SK-N-MC (cell line): Measurements from ENCODE around the gene MAP2K7.

Experiments used
- DNase-seq: peaks from one replicate; pipeline ENCODE4 v3.0.0-alpha.2; 2011; ENCODE audit warnings: low read depth, low spot score
- H3K27ac ChIP-seq: fragments of 200-600 bp; sonication (generic); 2 replicates; pipeline ENCODE4 v1.5.1; 2016; ENCODE audit warnings: mixed run types
- H3K36me3 ChIP-seq: fragments of 200-600 bp; sonication (generic); 2 replicates; pipeline ENCODE4 v1.6.1; 2017; ENCODE audit warnings: antibody characterized with exemption, low read length, mixed read lengths; ENCODE audit not compliant: insufficient read depth
- H3K4me3 ChIP-seq: fragments of 200-600 bp; sonication (generic); 2 replicates; pipeline ENCODE4 v1.5.1; 2016
- H3K9ac ChIP-seq: fragments of 200-600 bp; sonication (generic); 2 replicates; pipeline ENCODE4 v1.8.0; 2017; ENCODE audit warnings: mixed run types, mixed read lengths; ENCODE audit not compliant: insufficient read length
- H3K9me3 ChIP-seq: fragments of 200-600 bp; sonication (generic); 2 replicates; pipeline ENCODE4 v1.6.1; 2017; ENCODE audit warnings: low read depth, mild to moderate bottlenecking, antibody characterized with exemption, low read length, moderate library complexity, mixed read lengths
- EZH2 ChIP-seq: fragments of 200-600 bp; sonication (generic); IDR thresholded peaks from one replicate; pipeline ENCODE4 v1.6.1; 2017; ENCODE audit warnings: antibody characterized with exemption
- FOXP2 ChIP-seq: optimal IDR thresholded peaks from 2 replicates; pipeline ENCODE3; 2011; ENCODE audit warnings: mild to moderate bottlenecking, moderate library complexity; ENCODE audit not compliant: insufficient read depth; ENCODE audit errors: extremely low read length, control extremely low read depth
- POLR2AphosphoS5 ChIP-seq: IDR thresholded peaks from 2 replicates; pipeline ENCODE4 v1.6.1; 2012; ENCODE audit warnings: mild to moderate bottlenecking, low read depth, low read length, borderline replicate concordance

MAP2K7 gene

GRCh38 chr19:7908742-7909461 is 5.2 kb downstream of the MAP2K7 start:
- no peak for DNase-seq
- Histone ChIP-seq H3K9ac (no peak overlapping the region), H3K9me3 (no peaks in the 10 kb centered on the region), H3K4me3 (no peak overlapping the region), H3K36me3 (peaks cover 31% of the 10 kb centered on the region; the same call in 1 of the 2 replicates), H3K27ac (no peak overlapping the region)
- no peak for TF ChIP-seq FOXP2
- no peak for TF ChIP-seq POLR2AphosphoS5
- no peak for TF ChIP-seq EZH2

- no peak overlapping the region for H3K4me3 ChIP-seq
- no peak overlapping the region for H3K27ac ChIP-seq
- peaks cover 31% of the 10 kb centered on the region; the same call in 1 of the 2 replicates for H3K36me3 ChIP-seq
- no peak for DNase-seq
- no peaks in the 10 kb centered on the region for H3K9me3 ChIP-seq
- TF ChIP-seq EZH2 (no peak), POLR2AphosphoS5 (no peak), FOXP2 (no peak)
- no peak overlapping the region for H3K9ac ChIP-seq
Measured at GRCh38 chr19:7909471-7910067, 5.9 kb downstream of the MAP2K7 start.

- DNase-seq: no peak
- TF ChIP-seq POLR2AphosphoS5 (no peak), FOXP2 (no peak), EZH2 (no peak)
- Histone ChIP-seq H3K27ac (no peak overlapping the region), H3K9me3 (no peaks in the 10 kb centered on the region), H3K4me3 (no peak overlapping the region), H3K9ac (no peak overlapping the region), H3K36me3 (peaks cover 31% of the 10 kb centered on the region; the same call in 1 of the 2 replicates)
Measured at GRCh38 chr19:7910321-7911161, 6.9 kb downstream of the MAP2K7 start.

- H3K27ac ChIP-seq: no peak overlapping the region
- no peak for DNase-seq
Measured at GRCh38 chr19:7911508-7912143, 7.9 kb downstream of the MAP2K7 start.

GRCh38 chr19:7912144-7912696 is 8.5 kb downstream of the MAP2K7 start:
- Histone ChIP-seq H3K9ac (no peak overlapping the region), H3K9me3 (no peaks in the 10 kb centered on the region), H3K27ac (no peak overlapping the region), H3K36me3 (peaks cover 22% of the 10 kb centered on the region; the same call in 1 of the 2 replicates), H3K4me3 (no peak overlapping the region)
- no peak for DNase-seq
- TF ChIP-seq FOXP2: no peak

More at GRCh38 chr19:7911508-7912143, 7.9 kb downstream of the MAP2K7 start:
- no peak overlapping the region for H3K4me3 ChIP-seq
- H3K9me3 ChIP-seq: no peaks in the 10 kb centered on the region
- TF ChIP-seq FOXP2: no peak
- TF ChIP-seq POLR2AphosphoS5: no peak
- no peak for TF ChIP-seq EZH2
- H3K9ac ChIP-seq: no peak overlapping the region
- H3K36me3 ChIP-seq: peaks cover 22% of the 10 kb centered on the region; the same call in 1 of the 2 replicates

GRCh38 chr19:7912697-7913564 is 9.3 kb downstream of the MAP2K7 start:
- Histone ChIP-seq H3K36me3 (peaks cover 22% of the 10 kb centered on the region; the same call in 1 of the 2 replicates), H3K9me3 (no peaks in the 10 kb centered on the region), H3K9ac (no peak overlapping the region), H3K4me3 (no peak overlapping the region), H3K27ac (no peak overlapping the region)
- no peak for TF ChIP-seq FOXP2
- TF ChIP-seq EZH2: no peak
- TF ChIP-seq POLR2AphosphoS5: no peak
- no peak for DNase-seq

- H3K36me3 ChIP-seq: peaks cover 22% of the 10 kb centered on the region; the same call in 1 of the 2 replicates
- H3K9ac ChIP-seq: no peak overlapping the region
- H3K9me3 ChIP-seq: no peaks in the 10 kb centered on the region
- H3K27ac ChIP-seq: no peak overlapping the region
- no peak overlapping the region for H3K4me3 ChIP-seq
- TF ChIP-seq EZH2: no peak
- no peak for TF ChIP-seq FOXP2
- no peak for TF ChIP-seq POLR2AphosphoS5
- no peak for DNase-seq
Measured at GRCh38 chr19:7913652-7914051, 10.0 kb downstream of the MAP2K7 start.
